Right renal cortex interstitium (tissue), 3 donors: ENCODE results near the gene DCTPP1. TPM values are rescaled to one million over a fixed set of nuclear protein-coding genes. Genes with fewer than 3 reads are reported as not detected.
A peak's percentile ranks its signal among the peaks of the same experiment; 100 is the strongest.
"Not testable (repeated sequence)": the region's sequence is repeated elsewhere in the genome, so short reads cannot be mapped to it uniquely, and the experiment has no call there.

Experiments
- DNase-seq, 3 donors: peaks; one replicate each; pipeline ENCODE4 v3.0.0-alpha.2; 2013; ENCODE audit warnings: low read depth in 3 of 3, low spot score in 2 of 3
- polyA plus RNA-seq, 3 donors: library from polyadenylated mRNA; unstranded; fragments of 120-200 nt; gene quantifications; one replicate each; pipeline ENCODE4 v1.2.1, GENCODE V29; 2013; ENCODE audit not compliant: insufficient read length in 3 of 3

DCTPP1 gene
- polyA plus RNA-seq, result 10 to 100 TPM; 35.6 to 46.6 (median 42.5) TPM

DNA sequence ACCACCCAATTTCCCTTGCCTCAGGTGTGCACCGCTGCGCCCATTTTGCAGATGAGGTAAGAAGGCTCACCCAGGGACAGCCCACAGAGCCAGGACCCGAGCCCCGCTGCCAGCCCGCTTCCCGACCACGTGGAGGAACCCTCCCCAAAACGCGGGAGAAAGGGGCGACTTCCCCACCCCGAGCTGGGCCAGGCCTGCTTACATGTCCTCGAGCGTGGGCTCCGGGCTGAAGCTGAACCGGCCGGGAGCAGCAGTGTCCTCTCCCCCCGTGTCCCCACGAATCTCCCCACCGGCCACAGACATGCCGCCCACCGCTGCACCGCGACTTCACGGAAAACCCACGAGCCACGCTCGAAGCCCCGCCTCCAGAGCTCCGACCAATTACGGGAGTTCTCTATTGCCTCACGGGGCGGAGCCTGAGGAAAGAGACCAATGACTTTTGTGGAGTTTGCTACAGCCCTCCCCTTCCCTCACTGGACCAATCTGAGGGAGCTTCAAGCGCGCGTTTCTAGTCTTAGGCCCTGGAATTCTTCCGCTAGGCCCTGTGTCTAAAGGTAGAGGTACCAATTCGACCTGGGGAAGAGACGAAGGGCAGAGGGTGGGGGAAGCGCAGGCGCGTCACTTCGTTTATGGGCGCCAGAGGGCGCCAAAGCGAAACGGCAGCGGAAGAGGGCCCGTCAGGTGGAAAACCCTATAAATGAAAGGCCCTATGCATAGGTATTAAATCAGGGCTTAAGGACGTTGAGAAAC is at the start of gene DCTPP1:
TSS of gene DCTPP1 (minus strand) at position 353 of the 750 bp plus-strand sequence. CDS start at position 303, 50 bp downstream.
- peak; percentile 93 to 97 (median 96) for DNase-seq

DNA sequence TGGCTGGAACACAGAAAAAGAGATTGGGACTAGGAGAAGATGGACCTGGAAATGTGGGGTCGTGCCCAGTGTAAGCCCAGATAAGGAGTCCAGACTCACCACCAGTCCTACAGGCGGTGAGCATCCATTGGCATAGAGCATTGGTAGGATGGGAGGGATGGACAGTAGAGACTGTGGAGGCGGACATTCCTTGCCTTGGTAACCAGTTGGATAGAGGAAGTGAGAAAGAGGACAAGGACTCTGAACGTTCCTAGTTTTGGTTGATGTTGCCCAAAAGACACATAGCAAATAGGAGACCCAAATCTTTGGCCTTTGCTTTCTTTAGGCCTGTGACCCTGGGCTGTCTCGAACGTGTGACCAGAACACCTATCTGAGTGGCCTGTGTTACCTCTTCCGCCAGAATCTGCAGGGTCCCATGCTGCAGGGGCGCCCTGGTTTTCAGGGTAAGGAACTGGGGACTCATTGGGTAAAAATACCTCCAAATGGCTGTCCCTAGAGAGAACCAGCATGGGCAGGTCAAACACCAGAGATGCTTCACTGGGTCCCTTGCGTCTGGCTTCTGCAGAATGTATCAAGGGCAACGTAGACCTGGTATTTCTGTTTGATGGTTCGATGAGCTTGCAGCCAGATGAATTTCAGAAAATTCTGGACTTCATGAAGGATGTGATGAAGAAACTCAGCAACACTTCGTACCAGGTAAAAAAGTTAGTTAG is 49.1 kb upstream of the DCTPP1 start:
- no peak for DNase-seq

- DNase-seq, result not testable (repeated sequence)
These were observed 47.9 kb upstream of the DCTPP1 start for GRCh38 chr16:30477773-30478172.

DNA sequence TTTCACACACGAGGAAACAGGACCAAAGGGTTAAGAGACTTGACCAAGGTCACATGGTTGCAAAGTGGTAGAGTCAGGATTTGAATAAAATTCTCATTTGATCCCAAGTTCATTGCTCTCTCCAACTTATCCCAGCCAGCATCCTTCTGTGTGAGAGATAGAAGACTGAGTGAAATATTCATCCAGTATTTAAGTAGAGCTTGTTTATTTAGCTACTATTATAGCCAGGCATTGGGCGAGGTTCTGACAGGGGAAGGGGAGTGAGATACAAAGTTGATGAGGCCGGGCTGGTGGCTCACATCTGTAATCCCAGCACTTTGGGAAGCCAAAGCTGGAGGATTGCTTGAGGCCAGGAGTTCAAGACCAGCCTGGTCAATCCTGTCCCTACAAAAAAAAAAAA is 47.2 kb upstream of the DCTPP1 start:
- DNase-seq, result no peak

DNA sequence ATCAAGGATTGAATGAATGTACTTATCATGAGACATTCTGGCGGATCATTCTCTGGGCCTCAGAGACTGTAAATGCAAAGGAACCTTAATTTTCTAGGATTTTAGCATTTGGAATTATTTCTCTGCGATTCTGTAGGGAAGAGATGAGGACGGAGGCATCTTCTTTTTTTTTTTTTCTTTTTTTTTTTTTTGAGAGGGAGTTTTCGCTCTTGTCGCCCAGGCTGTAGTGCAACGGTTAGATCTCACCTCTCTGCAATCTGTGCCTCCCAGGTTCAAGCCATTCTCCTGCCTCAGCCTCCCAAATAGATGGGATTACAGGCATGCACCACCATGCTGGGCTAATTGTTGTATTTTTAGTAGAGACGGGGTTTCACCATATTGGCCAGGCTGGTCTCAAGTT is 44.9 kb upstream of the DCTPP1 start:
- DNase-seq, result no peak

- DNase-seq, result no peak
These were observed 44.2 kb upstream of the DCTPP1 start for GRCh38 chr16:30474074-30474452.

GRCh38 chr16:30473231-30474073 is 43.6 kb upstream of the DCTPP1 start:
- DNase-seq, result no peak

GRCh38 chr16:30472328-30472942 is 42.6 kb upstream of the DCTPP1 start, which contains the start of gene ITGAL:
ITGAL (plus strand) TSS chr16:30472742; CDS start chr16:30472838, 96 bp downstream.
- DNase-seq, result no peak

- no peak for DNase-seq
These were observed 40.8 kb upstream of the DCTPP1 start for GRCh38 chr16:30470632-30470995.

DNA sequence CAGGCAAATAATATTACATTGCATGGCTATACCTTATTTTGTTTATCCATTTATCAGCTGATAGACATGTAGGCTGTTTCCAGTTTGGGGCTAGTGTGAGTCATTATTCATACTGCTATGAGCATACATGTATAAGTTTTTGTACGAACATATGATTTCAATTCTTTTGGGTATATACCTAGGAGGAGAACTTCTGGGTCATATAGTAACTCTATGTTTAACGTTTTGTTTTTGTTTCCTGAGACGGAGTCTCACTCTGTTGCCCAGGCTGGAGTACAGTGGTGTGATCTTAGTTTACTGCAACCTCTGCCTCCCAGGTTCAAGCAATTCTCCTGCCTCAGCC is 40.3 kb upstream of the DCTPP1 start:
- DNase-seq, result no peak

DNA sequence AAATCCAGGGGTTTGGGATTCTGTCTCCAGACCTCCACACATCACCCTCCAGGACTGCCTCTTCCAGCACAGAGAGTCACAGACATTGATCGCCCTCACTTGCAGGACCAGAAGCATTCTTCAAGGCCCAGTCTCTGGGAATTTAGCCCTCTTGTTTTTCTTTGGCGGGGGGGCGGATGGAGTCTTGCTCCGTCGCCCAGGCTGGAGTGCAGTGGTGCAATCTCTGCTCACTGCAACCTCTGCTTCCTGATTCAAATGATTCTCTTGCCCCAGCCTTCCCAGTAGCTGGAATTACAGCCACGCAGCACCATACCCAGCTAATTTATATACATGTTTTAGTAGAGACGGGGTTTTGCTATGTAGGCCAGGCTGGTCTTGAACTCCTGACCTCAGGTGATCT is 34.2 kb upstream of the DCTPP1 start:
- no peak for DNase-seq

DNA sequence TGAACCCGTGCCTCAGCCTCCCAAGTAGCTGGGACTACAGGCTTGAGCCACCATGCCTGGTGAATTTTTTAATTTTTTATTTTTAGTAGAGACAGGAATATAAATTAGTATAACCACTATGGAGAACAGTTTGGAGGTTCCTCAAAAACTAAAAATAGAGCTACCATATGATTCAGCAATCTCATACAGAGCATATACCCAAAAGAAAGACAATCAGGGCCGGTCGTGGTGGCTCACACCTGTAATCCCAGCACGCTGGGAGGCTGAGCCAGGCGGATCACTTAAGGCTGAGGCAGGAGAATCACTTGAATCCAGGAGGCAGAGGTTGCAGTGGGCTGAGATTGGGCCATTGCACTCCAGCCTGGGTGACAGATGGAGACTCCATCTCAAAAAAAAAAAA is 31.6 kb upstream of the DCTPP1 start:
- not testable (repeated sequence) for DNase-seq

DNA sequence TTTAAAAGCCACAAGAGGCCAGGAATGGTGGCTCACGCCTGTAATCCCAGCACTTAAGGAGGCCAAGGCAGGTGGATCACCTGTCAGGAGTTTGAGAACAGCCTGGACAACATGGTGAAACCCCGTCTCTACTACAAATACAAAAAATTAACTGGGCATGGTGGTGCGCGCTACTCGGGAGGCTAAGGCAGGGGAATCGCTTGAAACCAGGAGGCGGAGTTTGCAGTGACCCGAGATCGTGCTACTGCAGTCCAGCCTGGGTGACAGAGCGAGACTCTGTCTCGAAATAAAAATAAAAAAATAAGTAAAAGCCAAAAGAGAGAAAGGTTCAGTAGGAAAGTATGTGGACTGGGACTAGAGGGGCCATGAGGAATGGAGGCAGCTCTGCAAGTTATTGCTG is 29.6 kb upstream of the DCTPP1 start:
- DNase-seq, result no peak

DNA sequence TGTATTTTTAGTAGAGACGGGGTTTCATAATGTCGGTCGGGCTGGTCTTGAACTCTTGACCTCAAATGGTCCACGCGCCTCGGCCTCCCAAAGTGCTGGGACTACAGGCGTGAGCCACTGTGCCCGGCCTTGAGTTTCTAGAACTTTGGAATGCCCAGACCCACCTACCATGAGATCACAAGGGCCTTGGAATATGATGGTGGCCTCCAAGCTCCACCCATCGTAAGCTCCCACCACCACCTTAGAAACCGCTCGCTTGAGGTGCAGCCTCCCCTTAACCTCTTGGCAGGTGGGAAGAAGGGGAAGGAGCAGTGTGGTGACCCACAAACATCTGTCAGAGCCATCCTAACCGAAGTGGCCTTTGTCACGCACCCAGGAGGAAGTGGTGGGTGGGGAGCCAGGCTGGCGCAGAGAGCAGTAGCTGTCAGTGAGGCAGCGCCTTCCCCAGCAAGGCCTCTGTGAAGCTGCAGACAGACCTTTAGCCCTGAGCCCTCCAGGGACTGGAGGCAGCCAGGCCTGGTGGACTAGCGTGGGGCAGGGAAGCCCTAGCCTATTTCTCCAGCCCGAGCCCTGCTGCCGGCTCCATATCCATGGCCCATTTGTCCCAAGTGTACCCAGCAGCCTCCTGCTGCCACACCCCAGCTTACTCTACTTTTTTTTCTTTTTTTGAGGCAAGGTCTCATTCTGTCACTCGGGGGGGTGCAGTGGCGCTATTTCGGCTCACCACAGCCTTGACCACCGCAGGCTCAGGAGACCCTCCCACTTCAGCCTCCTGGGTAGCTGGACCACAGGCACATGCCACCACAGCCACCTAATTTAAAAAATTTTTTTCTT is 28.9 kb upstream of the DCTPP1 start:
- DNase-seq, result no peak

DNA sequence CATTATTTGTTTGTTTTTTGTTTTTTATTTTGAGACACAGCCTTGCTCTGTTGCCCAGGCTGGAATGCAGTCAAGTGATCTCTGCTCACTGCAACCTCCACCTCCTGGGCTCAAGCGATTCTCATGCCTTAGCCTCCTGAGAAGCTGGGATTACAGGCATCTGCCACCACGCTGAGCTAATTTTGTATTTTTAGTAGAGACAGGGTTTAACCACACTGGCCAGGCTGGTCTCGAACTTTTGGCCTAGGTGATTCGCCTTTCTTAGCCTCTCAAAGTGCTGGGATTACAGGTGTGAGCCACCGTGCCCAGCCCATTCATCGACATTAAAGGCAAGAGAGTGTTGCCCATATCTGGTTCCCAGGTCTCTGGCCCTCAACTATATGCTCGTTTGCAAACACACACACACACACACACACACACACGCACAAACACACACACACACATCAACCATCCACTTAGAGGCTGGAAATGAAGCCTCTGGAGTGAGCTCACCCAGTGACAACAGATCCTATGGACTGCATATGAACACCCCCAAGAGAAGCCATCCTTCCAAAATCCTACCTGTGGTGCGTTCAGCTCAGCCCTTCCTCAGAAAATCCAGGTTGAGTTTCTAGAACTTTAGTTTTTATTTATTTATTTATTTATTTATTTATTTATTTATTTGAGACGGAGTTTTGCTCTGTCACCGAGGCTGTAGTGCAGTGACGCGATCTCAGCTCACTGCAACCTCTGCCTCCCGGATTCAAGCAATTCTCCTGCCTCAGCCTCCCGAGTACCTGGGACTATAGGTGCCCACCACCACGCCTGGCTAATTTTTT is 28.1 kb upstream of the DCTPP1 start:
- DNase-seq, result no peak

GRCh38 chr16:30457256-30457655 is 27.4 kb upstream of the DCTPP1 start:
- DNase-seq, result no peak

DNA sequence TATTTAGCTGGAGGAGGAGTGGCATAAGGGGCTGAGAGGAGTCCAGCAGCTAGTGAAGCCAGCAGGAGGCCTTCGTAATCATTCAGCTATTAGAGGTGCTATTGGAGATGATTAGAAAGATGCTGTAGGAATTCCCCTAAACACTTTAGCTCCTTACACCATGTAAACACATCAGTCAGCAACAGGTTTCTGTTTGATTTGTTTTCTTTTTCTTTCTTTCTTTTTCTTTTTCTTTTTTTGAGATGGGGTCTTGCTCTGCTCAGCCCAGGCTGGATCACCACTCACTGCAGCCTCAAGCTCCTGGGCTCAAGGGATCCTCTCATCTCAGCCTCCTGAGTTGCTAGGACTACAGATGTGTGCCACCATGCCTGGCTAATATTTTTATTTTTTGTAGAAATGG is 26.5 kb upstream of the DCTPP1 start:
- no peak for DNase-seq

DNA sequence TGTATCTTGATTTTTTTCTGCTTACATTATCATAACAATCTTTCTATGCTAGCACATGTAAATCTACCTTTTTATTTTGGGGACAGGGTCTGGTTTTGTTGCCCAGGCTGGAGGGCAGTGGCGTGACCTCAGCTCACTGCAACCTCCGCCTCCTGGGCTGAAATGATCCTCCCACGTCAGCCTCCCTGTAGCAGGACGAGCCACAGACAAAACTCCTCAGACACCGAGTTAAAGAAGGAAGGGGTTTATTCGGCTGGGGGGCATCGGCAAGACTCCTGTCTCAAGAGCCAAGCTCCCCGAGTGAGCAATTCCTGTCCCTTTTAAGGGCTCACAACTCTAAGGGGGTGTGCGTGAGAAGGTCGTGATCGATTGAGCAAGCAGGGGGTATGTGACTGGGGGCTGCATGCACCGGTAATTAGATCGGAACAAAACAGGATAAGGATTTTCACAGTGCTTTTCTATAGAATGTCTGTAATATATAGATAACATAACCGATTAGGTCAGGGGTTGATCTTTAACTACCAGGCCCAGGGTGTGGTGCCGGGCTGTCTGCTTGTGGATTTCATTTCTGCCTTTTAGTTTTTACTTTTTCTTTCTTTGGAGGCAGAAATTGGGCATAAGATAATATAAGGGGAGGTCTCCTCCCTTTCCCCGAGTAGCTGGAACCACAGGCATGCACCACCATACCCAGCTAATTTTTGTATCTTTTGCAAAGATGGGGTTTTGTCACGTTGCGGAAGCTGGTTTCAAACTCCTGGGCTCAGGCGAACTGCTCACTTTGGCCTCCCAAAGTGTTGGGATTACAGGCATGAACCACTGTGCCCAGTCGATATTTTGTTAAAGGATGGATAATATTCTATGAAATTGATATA is 23.1 kb upstream of the DCTPP1 start:
- not testable (repeated sequence) for DNase-seq
